Measurements from ENCODE around the gene SLC22A3.

The SLC22A3 gene

DNA sequence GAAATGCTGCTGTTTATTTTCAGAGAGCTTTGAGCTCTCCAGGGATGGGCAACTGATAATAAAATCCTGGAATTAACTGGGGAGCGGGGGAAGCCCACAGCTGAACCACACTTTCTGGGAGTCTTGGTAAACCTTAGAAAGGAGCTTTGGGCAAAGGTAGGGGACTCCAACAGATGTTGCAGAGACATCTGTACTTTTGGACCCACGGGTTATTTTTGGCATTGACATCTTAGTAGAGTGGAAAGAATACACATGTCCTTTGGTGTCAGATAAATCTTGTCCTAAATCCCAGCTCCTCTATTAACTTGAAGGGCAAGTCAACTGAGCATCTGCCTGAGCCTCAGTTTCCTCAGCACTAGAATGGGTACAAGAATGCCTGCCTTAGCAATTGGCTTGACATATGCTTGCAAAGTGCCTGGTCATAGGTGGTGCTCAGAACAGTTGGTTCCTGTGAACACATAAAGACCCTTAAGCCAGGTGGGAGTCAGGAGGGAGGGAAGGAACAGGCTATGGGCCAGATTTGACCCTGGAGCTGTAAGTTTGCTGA, 5.8 kb downstream of the SLC22A3 start:
- Histone ChIP-seq H3K9me3 (ENCODE audit: control insufficient read depth in 1 of 2, low read length in 2 of 2) (no peaks in the 10 kb centered on the region), H3K27me3 (ENCODE audit: control insufficient read depth in 1 of 2, insufficient read depth in 2 of 2, low read length in 2 of 2) (peaks cover 5 to 15% of the 10 kb centered on the region in 2 donors), H3K27ac (ENCODE audit: low read depth, low read length) (no peak overlapping the region), H3K4me3 (ENCODE audit: low read depth in 1 of 2, low read length in 2 of 2) (no peak overlapping the region), H3K9ac (ENCODE audit: low read depth in 1 of 2, low read length in 2 of 2) (no peak overlapping the region), H3K36me3 (ENCODE audit: control insufficient read depth in 1 of 2, insufficient read depth in 2 of 2, low read length in 2 of 2) (no peaks in the 10 kb centered on the region), H3K4me1 (ENCODE audit: control insufficient read depth in 1 of 2, insufficient read depth in 2 of 2, low read length in 2 of 2) (peaks cover 0 to 10% of the 10 kb centered on the region in 2 donors)

DNA sequence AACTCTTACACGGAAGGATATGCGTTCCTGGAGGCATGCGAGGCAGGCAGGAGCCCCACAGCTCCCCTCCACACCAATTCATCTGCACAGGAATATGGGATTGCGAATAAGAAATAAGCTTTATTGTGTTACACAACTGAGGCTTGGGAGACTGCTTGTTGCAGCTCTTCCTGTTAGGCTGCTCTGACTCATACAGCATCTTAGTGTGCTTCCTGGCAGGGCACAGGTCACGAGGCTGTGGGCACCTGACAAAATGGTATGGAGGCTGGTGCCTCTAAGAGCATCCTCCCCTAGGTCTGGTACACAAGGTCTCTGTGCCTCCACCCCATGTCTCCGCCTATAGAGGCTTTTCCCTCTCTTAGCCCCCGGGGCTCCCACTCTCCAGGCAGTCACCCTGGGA, 6.8 kb downstream of the SLC22A3 start:
- Histone ChIP-seq H3K36me3 (ENCODE audit: control insufficient read depth in 1 of 2, insufficient read depth in 2 of 2, low read length in 2 of 2) (no peaks in the 10 kb centered on the region), H3K27ac (ENCODE audit: low read depth, low read length) (no peak overlapping the region), H3K27me3 (ENCODE audit: control insufficient read depth in 1 of 2, insufficient read depth in 2 of 2, low read length in 2 of 2) (peaks cover 2 to 6% of the 10 kb centered on the region in 2 donors), H3K9ac (ENCODE audit: low read depth in 1 of 2, low read length in 2 of 2) (no peak overlapping the region), H3K4me3 (ENCODE audit: low read depth in 1 of 2, low read length in 2 of 2) (no peak overlapping the region), H3K4me1 (ENCODE audit: control insufficient read depth in 1 of 2, insufficient read depth in 2 of 2, low read length in 2 of 2) (peaks cover 0 to under 1% of the 10 kb centered on the region in 2 donors), H3K9me3 (ENCODE audit: control insufficient read depth in 1 of 2, low read length in 2 of 2) (no peaks in the 10 kb centered on the region)

- Histone ChIP-seq H3K9me3 (ENCODE audit: control insufficient read depth in 1 of 2, low read length in 2 of 2) (no peaks in the 10 kb centered on the region), H3K27ac (ENCODE audit: low read depth, low read length) (no peak overlapping the region), H3K9ac (ENCODE audit: low read depth in 1 of 2, low read length in 2 of 2) (no peak overlapping the region), H3K27me3 (ENCODE audit: control insufficient read depth in 1 of 2, insufficient read depth in 2 of 2, low read length in 2 of 2) (peaks cover 0 to 2% of the 10 kb centered on the region in 2 donors), H3K4me3 (ENCODE audit: low read depth in 1 of 2, low read length in 2 of 2) (no peak overlapping the region), H3K36me3 (ENCODE audit: control insufficient read depth in 1 of 2, insufficient read depth in 2 of 2, low read length in 2 of 2) (no peaks in the 10 kb centered on the region), H3K4me1 (ENCODE audit: control insufficient read depth in 1 of 2, insufficient read depth in 2 of 2, low read length in 2 of 2) (no peaks in the 10 kb centered on the region)
Observed at GRCh38 chr6:160356074-160356744, 8.0 kb downstream of the SLC22A3 start.

- H3K9me3 ChIP-seq (ENCODE audit: control insufficient read depth in 1 of 2, low read length in 2 of 2) = no peaks in the 10 kb centered on the region
- peaks cover 0 to 2% of the 10 kb centered on the region in 2 donors for H3K27me3 ChIP-seq (ENCODE audit: control insufficient read depth in 1 of 2, insufficient read depth in 2 of 2, low read length in 2 of 2)
- H3K9ac ChIP-seq (ENCODE audit: low read depth in 1 of 2, low read length in 2 of 2) = no peak overlapping the region
- H3K4me1 ChIP-seq (ENCODE audit: control insufficient read depth in 1 of 2, insufficient read depth in 2 of 2, low read length in 2 of 2) = no peaks in the 10 kb centered on the region
- no peak overlapping the region for H3K4me3 ChIP-seq (ENCODE audit: low read depth in 1 of 2, low read length in 2 of 2)
- no peak overlapping the region for H3K27ac ChIP-seq (ENCODE audit: low read depth, low read length)
- no peaks in the 10 kb centered on the region for H3K36me3 ChIP-seq (ENCODE audit: control insufficient read depth in 1 of 2, insufficient read depth in 2 of 2, low read length in 2 of 2)
Observed at GRCh38 chr6:160357088-160357487, 8.9 kb downstream of the SLC22A3 start.

GRCh38 chr6:160358225-160359119, 10.3 kb downstream of the SLC22A3 start:
- H3K4me1 ChIP-seq (ENCODE audit: control insufficient read depth in 1 of 2, insufficient read depth in 2 of 2, low read length in 2 of 2) = no peaks in the 10 kb centered on the region
- H3K4me3 ChIP-seq (ENCODE audit: low read depth in 1 of 2, low read length in 2 of 2) = no peak overlapping the region
- H3K9me3 ChIP-seq (ENCODE audit: control insufficient read depth in 1 of 2, low read length in 2 of 2) = no peaks in the 10 kb centered on the region
- H3K27ac ChIP-seq (ENCODE audit: low read depth, low read length) = no peak overlapping the region
- no peak overlapping the region for H3K9ac ChIP-seq (ENCODE audit: low read depth in 1 of 2, low read length in 2 of 2)
- peaks cover 2 to 4% of the 10 kb centered on the region in 2 donors for H3K27me3 ChIP-seq (ENCODE audit: control insufficient read depth in 1 of 2, insufficient read depth in 2 of 2, low read length in 2 of 2)
- H3K36me3 ChIP-seq (ENCODE audit: control insufficient read depth in 1 of 2, insufficient read depth in 2 of 2, low read length in 2 of 2) = no peaks in the 10 kb centered on the region

DNA sequence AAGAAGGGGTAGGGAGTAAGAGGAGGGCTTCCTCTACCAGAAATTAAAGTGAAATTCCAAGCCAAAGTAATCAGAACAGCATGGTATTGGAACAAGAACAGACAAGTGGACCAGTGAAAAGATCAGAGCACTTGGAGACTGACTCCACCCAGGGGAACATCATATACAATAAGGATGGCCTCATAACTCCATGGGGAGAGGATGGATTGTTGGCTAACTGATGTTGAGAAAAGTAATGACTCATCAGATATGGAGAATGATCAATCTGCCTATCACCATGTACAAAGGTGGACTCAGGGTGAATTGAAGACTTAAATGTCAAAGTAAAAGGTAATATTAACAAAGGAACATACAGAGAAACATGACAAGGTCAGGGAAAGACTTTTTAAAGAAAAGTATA, 12.8 kb downstream of the SLC22A3 start:
- no peaks in the 10 kb centered on the region for H3K9me3 ChIP-seq (ENCODE audit: control insufficient read depth in 1 of 2, low read length in 2 of 2)
- H3K4me3 ChIP-seq (ENCODE audit: low read depth in 1 of 2, low read length in 2 of 2) = no peak overlapping the region
- no peak overlapping the region for H3K27ac ChIP-seq (ENCODE audit: low read depth, low read length)
- H3K27me3 ChIP-seq (ENCODE audit: control insufficient read depth in 1 of 2, insufficient read depth in 2 of 2, low read length in 2 of 2) = peaks cover 2 to 4% of the 10 kb centered on the region in 2 donors
- H3K36me3 ChIP-seq (ENCODE audit: control insufficient read depth in 1 of 2, insufficient read depth in 2 of 2, low read length in 2 of 2) = no peaks in the 10 kb centered on the region
- H3K4me1 ChIP-seq (ENCODE audit: control insufficient read depth in 1 of 2, insufficient read depth in 2 of 2, low read length in 2 of 2) = peaks cover 0 to 8% of the 10 kb centered on the region in 2 donors
- H3K9ac ChIP-seq (ENCODE audit: low read depth in 1 of 2, low read length in 2 of 2) = no peak overlapping the region

DNA sequence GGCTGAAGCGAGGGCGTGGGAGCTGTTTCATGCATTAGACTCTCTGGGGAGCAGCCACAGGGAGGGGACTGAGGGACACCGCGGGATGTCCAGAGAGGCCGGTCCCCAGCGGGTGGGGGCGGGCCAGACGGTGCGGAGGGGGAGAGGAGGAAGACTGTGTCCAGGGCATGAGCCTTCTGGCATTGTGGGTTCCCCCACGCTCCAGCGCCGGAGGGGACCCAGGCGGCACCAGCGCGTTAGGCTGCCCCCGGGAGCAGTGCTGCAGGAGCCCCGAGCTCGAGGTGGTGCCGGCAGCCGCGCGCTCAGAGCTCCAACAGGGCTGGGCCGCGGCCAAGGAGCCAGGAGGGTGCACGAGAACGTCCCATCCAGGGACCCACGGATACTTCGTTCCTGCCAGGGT, 14.4 kb downstream of the SLC22A3 start:
- H3K27me3 ChIP-seq (ENCODE audit: control insufficient read depth in 1 of 2, insufficient read depth in 2 of 2, low read length in 2 of 2) = peaks cover 2 to 4% of the 10 kb centered on the region in 2 donors
- H3K27ac ChIP-seq (ENCODE audit: low read depth, low read length) = no peak overlapping the region
- H3K9me3 ChIP-seq (ENCODE audit: control insufficient read depth in 1 of 2, low read length in 2 of 2) = no peaks in the 10 kb centered on the region
- H3K9ac ChIP-seq (ENCODE audit: low read depth in 1 of 2, low read length in 2 of 2) = no peak overlapping the region
- no peak overlapping the region for H3K4me3 ChIP-seq (ENCODE audit: low read depth in 1 of 2, low read length in 2 of 2)
- no peaks in the 10 kb centered on the region for H3K36me3 ChIP-seq (ENCODE audit: control insufficient read depth in 1 of 2, insufficient read depth in 2 of 2, low read length in 2 of 2)
- H3K4me1 ChIP-seq (ENCODE audit: control insufficient read depth in 1 of 2, insufficient read depth in 2 of 2, low read length in 2 of 2) = peaks cover 0 to 8% of the 10 kb centered on the region in 2 donors

- Histone ChIP-seq H3K27me3 (ENCODE audit: control insufficient read depth in 1 of 2, insufficient read depth in 2 of 2, low read length in 2 of 2) (peaks cover 2 to 4% of the 10 kb centered on the region in 2 donors), H3K9ac (ENCODE audit: low read depth in 1 of 2, low read length in 2 of 2) (no peak overlapping the region), H3K9me3 (ENCODE audit: control insufficient read depth in 1 of 2, low read length in 2 of 2) (no peaks in the 10 kb centered on the region), H3K4me3 (ENCODE audit: low read depth in 1 of 2, low read length in 2 of 2) (no peak overlapping the region), H3K4me1 (ENCODE audit: control insufficient read depth in 1 of 2, insufficient read depth in 2 of 2, low read length in 2 of 2) (peaks cover 0 to 8% of the 10 kb centered on the region in 2 donors), H3K27ac (ENCODE audit: low read depth, low read length) (no peak overlapping the region), H3K36me3 (ENCODE audit: control insufficient read depth in 1 of 2, insufficient read depth in 2 of 2, low read length in 2 of 2) (no peaks in the 10 kb centered on the region)
Observed at GRCh38 chr6:160363016-160363996, 15.1 kb downstream of the SLC22A3 start.

DNA sequence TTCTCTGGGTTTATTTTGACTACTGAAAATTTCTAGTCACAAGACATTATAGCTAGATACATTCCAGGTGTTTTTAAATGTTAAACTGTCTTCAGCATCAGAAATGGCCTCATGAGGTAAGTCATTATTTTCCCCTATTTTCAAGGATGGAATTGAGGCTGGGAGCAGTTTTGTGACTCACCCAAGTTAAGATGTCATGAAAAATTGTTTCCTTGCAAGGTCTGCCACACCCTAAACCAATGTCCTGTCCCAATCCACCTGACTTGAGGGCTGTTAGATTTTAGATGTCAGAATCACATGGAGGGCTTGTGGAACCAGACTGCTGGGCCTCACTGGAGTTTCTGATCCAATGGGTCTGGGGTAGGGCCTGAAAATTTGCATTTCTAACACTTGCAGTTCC, 16.9 kb downstream of the SLC22A3 start:
- Histone ChIP-seq H3K9me3 (ENCODE audit: control insufficient read depth in 1 of 2, low read length in 2 of 2) (peaks cover 5 to 6% of the 10 kb centered on the region in 2 donors), H3K36me3 (ENCODE audit: control insufficient read depth in 1 of 2, insufficient read depth in 2 of 2, low read length in 2 of 2) (no peaks in the 10 kb centered on the region), H3K27ac (ENCODE audit: low read depth, low read length) (no peak overlapping the region), H3K4me1 (ENCODE audit: control insufficient read depth in 1 of 2, insufficient read depth in 2 of 2, low read length in 2 of 2) (peaks cover 0 to 8% of the 10 kb centered on the region in 2 donors), H3K4me3 (ENCODE audit: low read depth in 1 of 2, low read length in 2 of 2) (no peak overlapping the region), H3K9ac (ENCODE audit: low read depth in 1 of 2, low read length in 2 of 2) (no peak overlapping the region), H3K27me3 (ENCODE audit: control insufficient read depth in 1 of 2, insufficient read depth in 2 of 2, low read length in 2 of 2) (peaks cover 0 to 4% of the 10 kb centered on the region in 2 donors)

All from duodenal mucosa (tissue), 2 donors.